GM23338 (cell line): ENCODE data around the gene KIRREL3.

Experiments used
- CREB1 ChIP-seq: fragments of 250-450 bp; sonication (Bioruptor Pico); IDR thresholded peaks from 2 replicates; pipeline ENCODE4 v1.5.0; 2020; ENCODE audit warnings: low read depth, mild to moderate bottlenecking, moderate library complexity
- EZH2 ChIP-seq: fragments of 200-600 bp; sonication (generic); IDR thresholded peaks from one replicate; pipeline ENCODE4 v1.8.0; 2017; ENCODE audit warnings: antibody characterized with exemption, mild to moderate bottlenecking, low read depth; ENCODE audit not compliant: unreplicated experiment
- EZH2phosphoT487 ChIP-seq: fragments of 200-600 bp; sonication (generic); IDR thresholded peaks from one replicate; pipeline ENCODE4 v1.8.1; 2018; ENCODE audit warnings: antibody characterized with exemption; ENCODE audit not compliant: unreplicated experiment
- JUNB ChIP-seq: IDR thresholded peaks from one replicate; pipeline ENCODE4 v1.6.1; 2016; ENCODE audit warnings: antibody characterized with exemption; ENCODE audit not compliant: unreplicated experiment
- POLR2AphosphoS5 ChIP-seq: IDR thresholded peaks from 2 replicates; pipeline ENCODE4 v1.6.1; 2016; ENCODE audit warnings: antibody characterized with exemption, low read depth
- STAT1 ChIP-seq: IDR thresholded peaks from one replicate; pipeline ENCODE4 v1.6.1; 2016; ENCODE audit warnings: antibody characterized with exemption; ENCODE audit not compliant: unreplicated experiment
- ZNF114 ChIP-seq: fragments of 250-450 bp; sonication (Bioruptor Pico); IDR thresholded peaks from 2 replicates; pipeline ENCODE4 v1.5.0; 2020; ENCODE audit warnings: mild to moderate bottlenecking, moderate library complexity
- TF ChIP-seq, protein P1 (sequence below), 2 experiments: fragments of 200-600 bp in 1 of 2; sonication (generic) in 1 of 2; conservative IDR thresholded peaks; 2 replicates each; pipeline versions ENCODE4 v1.5.1 to v1.6.1; 2016 to 2017; ENCODE audit warnings: antibody characterized with exemption in 2 of 2, low read depth in 2 of 2, mild to moderate bottlenecking in 2 of 2, moderate library complexity in 1 of 2
- TF ChIP-seq, protein P2 (sequence below): IDR thresholded peaks from 2 replicates; pipeline ENCODE4 v1.6.1; 2016; ENCODE audit warnings: antibody characterized with exemption
- TF ChIP-seq, protein P3 (sequence below): IDR thresholded peaks from one replicate; pipeline ENCODE4 v1.6.1; 2018; ENCODE audit warnings: antibody characterized with exemption; ENCODE audit not compliant: unreplicated experiment

DNA sequence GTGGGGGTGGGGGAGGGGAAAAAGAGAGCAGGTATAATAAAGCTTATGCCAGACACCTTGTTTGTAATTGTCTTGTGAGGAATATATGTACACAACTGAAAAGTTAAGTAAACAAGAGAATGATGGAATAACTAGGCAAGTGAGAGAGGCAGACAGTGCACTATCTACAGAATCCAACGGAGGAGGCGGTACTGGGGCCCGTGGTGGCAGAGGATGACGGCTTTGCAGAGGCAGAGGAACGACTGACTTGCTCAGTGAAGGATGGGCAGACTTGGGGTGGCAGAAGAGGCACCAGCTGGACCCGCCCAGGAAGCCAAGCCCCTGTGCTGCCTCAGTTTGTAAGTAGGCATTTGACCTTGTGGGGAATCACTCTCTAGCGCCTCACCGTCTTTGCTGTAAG is 347.5 kb downstream of the KIRREL3 start:
- TF ChIP-seq, protein P1, sequence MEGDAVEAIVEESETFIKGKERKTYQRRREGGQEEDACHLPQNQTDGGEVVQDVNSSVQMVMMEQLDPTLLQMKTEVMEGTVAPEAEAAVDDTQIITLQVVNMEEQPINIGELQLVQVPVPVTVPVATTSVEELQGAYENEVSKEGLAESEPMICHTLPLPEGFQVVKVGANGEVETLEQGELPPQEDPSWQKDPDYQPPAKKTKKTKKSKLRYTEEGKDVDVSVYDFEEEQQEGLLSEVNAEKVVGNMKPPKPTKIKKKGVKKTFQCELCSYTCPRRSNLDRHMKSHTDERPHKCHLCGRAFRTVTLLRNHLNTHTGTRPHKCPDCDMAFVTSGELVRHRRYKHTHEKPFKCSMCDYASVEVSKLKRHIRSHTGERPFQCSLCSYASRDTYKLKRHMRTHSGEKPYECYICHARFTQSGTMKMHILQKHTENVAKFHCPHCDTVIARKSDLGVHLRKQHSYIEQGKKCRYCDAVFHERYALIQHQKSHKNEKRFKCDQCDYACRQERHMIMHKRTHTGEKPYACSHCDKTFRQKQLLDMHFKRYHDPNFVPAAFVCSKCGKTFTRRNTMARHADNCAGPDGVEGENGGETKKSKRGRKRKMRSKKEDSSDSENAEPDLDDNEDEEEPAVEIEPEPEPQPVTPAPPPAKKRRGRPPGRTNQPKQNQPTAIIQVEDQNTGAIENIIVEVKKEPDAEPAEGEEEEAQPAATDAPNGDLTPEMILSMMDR (conservative IDR thresholded peaks at IDR 0.05; ENCODE audit: low read depth in 2 of 2) = no peak
- TF ChIP-seq EZH2phosphoT487 = no peak
- TF ChIP-seq POLR2AphosphoS5 = no peak
- TF ChIP-seq EZH2 = no peak
- TF ChIP-seq, protein P2, sequence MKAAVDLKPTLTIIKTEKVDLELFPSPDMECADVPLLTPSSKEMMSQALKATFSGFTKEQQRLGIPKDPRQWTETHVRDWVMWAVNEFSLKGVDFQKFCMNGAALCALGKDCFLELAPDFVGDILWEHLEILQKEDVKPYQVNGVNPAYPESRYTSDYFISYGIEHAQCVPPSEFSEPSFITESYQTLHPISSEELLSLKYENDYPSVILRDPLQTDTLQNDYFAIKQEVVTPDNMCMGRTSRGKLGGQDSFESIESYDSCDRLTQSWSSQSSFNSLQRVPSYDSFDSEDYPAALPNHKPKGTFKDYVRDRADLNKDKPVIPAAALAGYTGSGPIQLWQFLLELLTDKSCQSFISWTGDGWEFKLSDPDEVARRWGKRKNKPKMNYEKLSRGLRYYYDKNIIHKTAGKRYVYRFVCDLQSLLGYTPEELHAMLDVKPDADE = no peak
- TF ChIP-seq, protein P3, sequence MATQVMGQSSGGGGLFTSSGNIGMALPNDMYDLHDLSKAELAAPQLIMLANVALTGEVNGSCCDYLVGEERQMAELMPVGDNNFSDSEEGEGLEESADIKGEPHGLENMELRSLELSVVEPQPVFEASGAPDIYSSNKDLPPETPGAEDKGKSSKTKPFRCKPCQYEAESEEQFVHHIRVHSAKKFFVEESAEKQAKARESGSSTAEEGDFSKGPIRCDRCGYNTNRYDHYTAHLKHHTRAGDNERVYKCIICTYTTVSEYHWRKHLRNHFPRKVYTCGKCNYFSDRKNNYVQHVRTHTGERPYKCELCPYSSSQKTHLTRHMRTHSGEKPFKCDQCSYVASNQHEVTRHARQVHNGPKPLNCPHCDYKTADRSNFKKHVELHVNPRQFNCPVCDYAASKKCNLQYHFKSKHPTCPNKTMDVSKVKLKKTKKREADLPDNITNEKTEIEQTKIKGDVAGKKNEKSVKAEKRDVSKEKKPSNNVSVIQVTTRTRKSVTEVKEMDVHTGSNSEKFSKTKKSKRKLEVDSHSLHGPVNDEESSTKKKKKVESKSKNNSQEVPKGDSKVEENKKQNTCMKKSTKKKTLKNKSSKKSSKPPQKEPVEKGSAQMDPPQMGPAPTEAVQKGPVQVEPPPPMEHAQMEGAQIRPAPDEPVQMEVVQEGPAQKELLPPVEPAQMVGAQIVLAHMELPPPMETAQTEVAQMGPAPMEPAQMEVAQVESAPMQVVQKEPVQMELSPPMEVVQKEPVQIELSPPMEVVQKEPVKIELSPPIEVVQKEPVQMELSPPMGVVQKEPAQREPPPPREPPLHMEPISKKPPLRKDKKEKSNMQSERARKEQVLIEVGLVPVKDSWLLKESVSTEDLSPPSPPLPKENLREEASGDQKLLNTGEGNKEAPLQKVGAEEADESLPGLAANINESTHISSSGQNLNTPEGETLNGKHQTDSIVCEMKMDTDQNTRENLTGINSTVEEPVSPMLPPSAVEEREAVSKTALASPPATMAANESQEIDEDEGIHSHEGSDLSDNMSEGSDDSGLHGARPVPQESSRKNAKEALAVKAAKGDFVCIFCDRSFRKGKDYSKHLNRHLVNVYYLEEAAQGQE = no peak
- no peak for TF ChIP-seq JUNB
- no peak for TF ChIP-seq ZNF114
- no peak for TF ChIP-seq STAT1
- TF ChIP-seq CREB1 = no peak
